ENCODE results near the gene B4GALNT4.

- TF ChIP-seq CTCF (IDR thresholded peaks at IDR 0.05) (no peak), POLR2A (IDR thresholded peaks at IDR 0.05) (no peak)
Measured at GRCh38 chr11:335779-336658, 33.3 kb upstream of the B4GALNT4 start.
